Mononuclear cell (primary cell): ENCODE results near the gene HNRNPK. TPM values are rescaled to one million over a fixed set of nuclear protein-coding genes. Genes with fewer than 3 reads are reported as not detected.
A peak's percentile ranks its signal among the peaks of the same experiment; 100 is the strongest.

Experiments used
- H3K27me3 ChIP-seq: 2 replicates; pipeline ENCODE4 v1.6.0; 2011; ENCODE audit warnings: low read length, control low read depth; ENCODE audit not compliant: insufficient read depth
- H3K4me1 ChIP-seq: 2 replicates; pipeline ENCODE4 v1.5.1; 2011; ENCODE audit warnings: mild to moderate bottlenecking, low read length, control low read depth; ENCODE audit not compliant: insufficient read depth
- H3K4me3 ChIP-seq: 2 replicates; pipeline ENCODE4 v1.5.1; 2011; ENCODE audit warnings: mild to moderate bottlenecking, low read length, moderate library complexity
- H3K9me3 ChIP-seq: 2 replicates; pipeline ENCODE4 v1.5.1; 2011; ENCODE audit warnings: low read depth, mild to moderate bottlenecking, control low read depth, low read length
- total RNA-seq: library from RNA; depleted of rRNA; stranded (reverse); fragments of >200 nt; gene quantifications from one replicate; pipeline ENCODE4 v1.2.3, GENCODE V29; 2012

The HNRNPK gene
- total RNA-seq, 1 donor, result 660 TPM

DNA sequence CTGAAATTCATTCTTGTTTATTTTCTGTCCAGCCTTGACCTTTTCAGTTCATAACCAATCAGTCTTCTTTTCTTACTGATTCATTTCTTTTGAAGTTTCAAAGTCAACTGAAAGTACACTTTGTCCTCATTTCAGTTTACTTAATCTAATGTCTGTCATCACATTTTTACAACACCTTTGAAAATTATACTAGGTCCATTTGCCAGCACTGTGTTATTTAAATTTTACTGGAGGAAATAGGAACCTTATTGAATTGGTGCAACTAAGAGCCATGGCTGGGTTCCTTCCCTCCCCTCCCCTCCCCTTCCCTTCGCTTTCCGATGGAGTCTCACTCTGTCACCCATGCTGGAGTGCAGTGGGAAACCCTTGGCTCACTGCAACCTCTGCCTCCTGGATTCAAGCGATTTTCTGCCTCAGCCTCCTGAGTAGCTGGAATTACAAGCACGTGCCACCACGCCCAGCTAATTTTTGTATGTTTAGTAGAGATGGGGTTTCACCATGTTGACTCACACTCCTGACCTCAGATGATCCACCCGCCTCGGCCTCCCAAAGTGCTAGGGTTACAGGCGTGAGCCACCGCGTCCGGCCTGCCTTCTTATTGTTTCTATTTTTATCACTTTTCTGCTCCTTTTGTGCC lies 6.9 kb upstream of the HNRNPK start:
- Histone ChIP-seq H3K9me3 (no peaks in the 10 kb centered on the region), H3K27me3 (no peaks in the 10 kb centered on the region), H3K4me3 (no peak overlapping the region), H3K4me1 (peaks cover 24% of the 10 kb centered on the region)

DNA sequence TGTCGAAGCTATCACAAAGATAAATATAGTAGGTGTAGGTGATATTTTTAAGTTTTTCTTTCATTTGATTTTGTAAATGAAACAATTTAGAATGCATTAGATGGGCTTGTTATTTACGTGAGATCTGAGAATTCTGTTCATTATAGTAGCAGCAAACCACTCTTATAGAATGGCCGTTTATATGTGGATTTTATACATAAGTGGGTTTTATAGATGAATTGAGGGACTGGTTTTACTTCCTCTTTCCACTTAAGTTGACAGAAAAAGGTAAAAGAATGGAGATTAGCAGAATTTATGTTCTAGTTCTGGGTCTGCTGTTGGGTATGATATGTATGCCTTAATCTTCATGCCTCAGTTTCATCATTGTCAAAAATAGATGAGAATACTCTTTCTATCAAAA lies 6.2 kb upstream of the HNRNPK start:
- H3K27me3 ChIP-seq, result no peaks in the 10 kb centered on the region
- H3K4me1 ChIP-seq, result peaks cover 31% of the 10 kb centered on the region
- no peaks in the 10 kb centered on the region for H3K9me3 ChIP-seq
- no peak overlapping the region for H3K4me3 ChIP-seq

DNA sequence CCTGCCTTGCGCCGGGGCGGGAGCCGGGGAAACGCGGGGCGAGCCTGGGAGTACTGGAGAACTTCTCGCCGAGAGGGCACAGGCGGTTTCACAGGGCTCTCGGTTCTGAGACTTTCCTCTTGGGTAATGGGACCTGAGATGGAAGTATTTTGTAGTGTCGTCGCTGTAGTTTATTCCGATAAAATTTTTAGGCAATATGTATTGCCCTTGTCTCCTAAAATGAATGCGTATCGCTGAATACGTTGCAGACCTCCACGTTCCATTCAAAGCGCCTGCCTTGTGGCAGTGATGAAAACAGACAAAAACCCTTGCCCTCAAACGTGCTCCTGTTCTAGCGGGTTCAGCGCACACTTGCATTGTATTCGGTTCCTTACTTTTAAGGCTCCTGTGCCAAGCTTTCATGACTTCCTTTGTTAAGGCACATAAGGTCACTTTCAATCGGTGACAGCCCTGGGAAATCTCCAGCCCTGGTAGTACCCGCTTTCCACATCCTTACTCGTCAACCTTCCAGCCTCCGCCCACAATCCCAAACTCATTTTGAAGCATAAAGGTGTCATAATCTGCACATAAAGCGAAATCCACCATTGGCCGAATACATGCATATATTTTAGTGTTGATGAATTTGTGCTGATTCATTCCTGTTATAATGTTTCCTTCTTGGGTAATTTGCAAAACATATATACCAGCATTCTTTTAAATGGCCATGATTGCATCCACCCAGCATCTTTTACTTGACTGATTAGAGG lies 1.3 kb upstream of the HNRNPK start:
- Histone ChIP-seq H3K4me1 (peaks cover 28% of the 10 kb centered on the region), H3K9me3 (no peaks in the 10 kb centered on the region), H3K4me3 (peak overlapping the region; percentile 96), H3K27me3 (no peaks in the 10 kb centered on the region)

DNA sequence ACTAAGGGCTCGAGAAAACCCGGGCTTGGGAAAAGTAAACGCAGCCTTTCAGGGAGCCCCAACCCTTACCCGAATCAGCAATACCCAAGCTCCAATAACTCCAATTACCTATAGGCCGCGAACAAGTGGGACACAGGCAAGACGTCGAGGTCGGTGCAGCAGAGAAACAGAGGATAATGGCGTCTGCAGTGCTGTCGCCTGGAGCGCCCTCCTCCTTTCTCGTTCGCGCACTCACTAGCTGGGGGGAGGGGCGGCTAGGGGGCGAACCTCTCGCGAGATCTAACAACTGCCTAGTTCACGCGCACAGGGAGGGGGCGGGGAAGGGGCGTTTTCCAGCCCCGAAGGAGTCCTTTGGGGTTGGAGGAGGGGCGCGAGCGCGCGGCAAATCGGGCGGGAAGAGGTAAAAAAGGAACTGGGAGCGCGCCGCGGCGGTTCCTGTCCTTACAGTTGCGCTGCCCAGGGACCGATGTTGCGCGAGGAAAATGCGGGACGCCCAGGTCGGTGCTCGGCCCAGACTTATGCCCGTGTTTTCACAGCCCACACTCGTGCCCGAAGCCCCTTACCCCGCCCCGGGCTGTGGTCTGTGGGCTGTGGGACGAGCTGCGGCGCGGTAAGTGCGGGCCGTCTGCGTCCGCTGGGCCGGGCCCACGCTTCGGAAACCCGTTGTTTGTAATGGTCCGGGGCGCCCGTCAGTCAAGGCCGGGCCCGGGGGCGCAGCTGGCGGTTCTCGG lies 545 bp upstream of the HNRNPK start, which contains the start of gene RMI1:
RMI1 (plus strand) TSS at position 411 of the 731 bp plus-strand sequence. CDS start 20,182 bp downstream, outside the sequence.
- peaks cover 29% of the 10 kb centered on the region for H3K4me1 ChIP-seq
- H3K4me3 ChIP-seq, result peak within 1 kb of the TSS; percentile 96
- H3K9me3 ChIP-seq, result no peaks in the 10 kb centered on the region
- H3K27me3 ChIP-seq, result no peaks in the 10 kb centered on the region

DNA sequence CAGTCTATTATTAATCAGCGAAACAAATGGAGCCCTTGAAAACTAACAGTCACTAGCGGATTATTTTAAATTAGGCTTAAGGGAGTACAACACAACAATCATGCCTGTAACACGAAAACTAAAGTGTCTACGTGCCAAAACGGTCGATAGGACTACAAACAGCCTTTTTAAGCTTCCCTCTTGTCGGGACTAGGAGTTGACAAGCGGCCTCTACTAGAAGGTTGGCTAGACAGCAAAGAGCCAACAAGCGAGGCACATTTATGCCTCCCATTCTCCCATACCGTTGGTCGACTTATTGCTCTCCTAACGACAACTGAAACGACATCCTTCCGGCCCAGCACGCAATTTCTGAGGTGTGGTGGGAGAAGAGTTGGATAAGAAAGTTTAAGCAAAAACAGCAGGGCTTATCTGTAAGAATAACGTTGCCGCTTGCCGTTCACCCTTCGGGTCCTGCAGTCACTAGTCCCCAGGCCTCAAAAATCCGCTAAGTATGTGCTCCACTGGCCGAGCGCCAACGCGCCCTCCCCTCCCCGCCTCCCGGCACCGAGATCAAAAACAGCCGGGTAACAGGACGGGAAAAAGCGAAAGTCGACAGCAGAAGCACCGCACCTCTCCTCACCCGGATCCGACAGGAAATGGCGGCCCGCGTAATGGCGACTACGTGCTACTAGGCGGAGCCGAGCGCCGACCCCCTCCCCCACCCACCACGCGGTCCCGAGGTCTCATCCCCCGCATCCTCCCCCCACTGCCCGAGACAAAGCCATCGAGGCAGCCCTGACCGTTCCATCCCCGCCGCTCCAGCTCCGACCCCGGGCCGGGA lies 813 bp downstream of the HNRNPK start:
- Histone ChIP-seq H3K4me3 (peak overlapping the region; percentile 96), H3K4me1 (peaks cover 27% of the 10 kb centered on the region), H3K9me3 (no peaks in the 10 kb centered on the region), H3K27me3 (no peaks in the 10 kb centered on the region)

DNA sequence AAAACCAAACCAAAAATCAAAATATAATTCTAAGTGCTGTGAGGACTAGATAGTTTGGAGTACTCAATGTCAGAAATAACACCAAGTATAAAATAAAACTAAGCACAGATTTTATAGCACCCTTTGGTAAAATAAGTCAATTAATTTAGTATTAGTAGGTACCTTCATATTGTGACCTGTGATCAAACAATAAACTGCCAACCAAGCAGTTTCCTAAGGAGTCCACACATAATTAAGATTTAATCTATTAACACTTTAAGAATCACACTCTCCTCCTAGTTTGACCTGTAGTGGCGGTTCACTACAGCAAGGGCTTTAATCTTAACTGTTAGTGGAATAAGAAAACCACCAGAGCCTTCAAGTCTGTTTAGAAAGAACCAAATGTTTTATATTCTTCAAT lies 2.8 kb downstream of the HNRNPK start:
- no peak overlapping the region for H3K4me3 ChIP-seq
- peaks cover 21% of the 10 kb centered on the region for H3K4me1 ChIP-seq
- no peaks in the 10 kb centered on the region for H3K9me3 ChIP-seq
- H3K27me3 ChIP-seq, result no peaks in the 10 kb centered on the region

DNA sequence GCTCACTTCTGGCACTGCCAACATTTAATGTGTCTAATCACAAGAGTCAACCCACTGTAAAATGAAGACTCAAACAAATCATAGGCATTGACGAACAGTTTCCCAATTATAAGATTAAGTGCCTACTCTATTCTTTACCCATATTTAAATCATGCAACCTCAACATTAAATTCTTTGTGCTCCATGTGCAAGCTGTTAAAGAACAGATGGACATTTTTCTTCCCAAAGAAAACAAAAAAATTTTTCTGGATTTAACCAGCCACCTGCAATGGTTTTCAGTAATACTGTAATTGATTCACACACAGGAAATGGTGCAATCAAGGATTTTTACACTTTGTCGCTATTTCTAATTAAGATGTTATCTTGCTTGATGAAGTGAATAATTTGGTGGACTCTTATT lies 3.6 kb downstream of the HNRNPK start:
- H3K9me3 ChIP-seq, result no peaks in the 10 kb centered on the region
- peaks cover 13% of the 10 kb centered on the region for H3K4me1 ChIP-seq
- H3K27me3 ChIP-seq, result no peaks in the 10 kb centered on the region
- no peak overlapping the region for H3K4me3 ChIP-seq

DNA sequence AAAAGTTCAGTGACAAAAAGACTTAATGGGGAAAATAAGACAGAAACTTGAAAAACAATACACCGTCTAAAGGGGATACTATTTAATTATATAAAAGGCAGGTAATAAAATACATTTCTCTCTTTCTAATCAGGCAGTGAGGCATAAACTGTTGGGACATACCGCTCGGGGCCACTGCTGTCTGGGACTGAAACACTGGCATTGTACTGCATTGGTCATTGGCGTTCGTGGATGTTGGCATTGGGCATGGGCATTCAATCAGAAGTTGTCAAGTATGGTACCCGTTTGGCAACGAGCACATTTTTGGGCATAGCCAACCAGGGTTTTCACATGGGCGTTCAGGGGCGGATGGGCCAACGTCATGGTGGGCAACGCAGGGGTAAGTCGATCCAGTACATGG lies 4.7 kb downstream of the HNRNPK start:
- Histone ChIP-seq H3K4me3 (no peak overlapping the region), H3K27me3 (no peaks in the 10 kb centered on the region), H3K4me1 (peaks cover 10% of the 10 kb centered on the region), H3K9me3 (no peaks in the 10 kb centered on the region)

DNA sequence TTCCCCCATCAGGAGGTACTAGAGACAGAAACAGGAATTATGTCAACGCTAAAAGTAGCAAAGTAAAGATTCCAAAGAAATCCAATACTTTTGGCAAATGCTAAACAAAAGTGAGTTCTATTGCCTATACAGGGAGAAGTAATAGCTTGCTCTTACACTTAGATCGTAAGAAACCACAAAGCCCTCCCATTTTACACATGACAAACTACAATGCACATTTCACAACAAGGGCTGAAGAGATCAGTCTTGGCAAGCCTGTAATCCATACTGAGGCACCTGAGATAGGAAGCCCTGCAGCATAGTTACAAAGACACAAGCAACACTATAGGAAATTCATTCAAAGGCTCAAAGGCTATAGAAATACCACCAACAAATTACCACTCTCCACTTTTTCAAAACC lies 7.7 kb downstream of the HNRNPK start:
- Histone ChIP-seq H3K27me3 (no peaks in the 10 kb centered on the region), H3K9me3 (no peaks in the 10 kb centered on the region), H3K4me1 (peaks cover 5% of the 10 kb centered on the region)

DNA sequence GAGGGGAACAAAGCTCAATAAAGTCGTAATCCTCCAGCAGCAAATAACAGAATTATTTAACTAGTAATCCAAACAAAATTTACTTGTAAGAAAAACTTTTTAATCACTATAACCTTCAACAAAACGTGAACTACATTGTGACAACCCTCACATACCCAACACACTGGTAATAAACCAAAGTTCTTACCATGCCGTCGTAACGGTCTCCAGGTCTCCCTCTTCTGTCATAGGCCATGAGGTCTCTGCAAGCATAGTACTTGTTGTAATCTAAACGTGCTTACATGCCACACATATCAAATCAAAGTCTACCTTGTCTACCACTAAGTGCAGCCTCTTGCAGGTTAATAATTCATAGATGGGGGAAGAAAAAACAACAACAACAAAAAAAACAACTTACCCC lies 8.5 kb downstream of the HNRNPK start:
- Histone ChIP-seq H3K9me3 (no peaks in the 10 kb centered on the region), H3K27me3 (no peaks in the 10 kb centered on the region), H3K4me3 (no peak overlapping the region), H3K4me1 (peaks cover 4% of the 10 kb centered on the region)

More for the DNA sequence above, 7.7 kb downstream of the HNRNPK start:
- no peak overlapping the region for H3K4me3 ChIP-seq

DNA sequence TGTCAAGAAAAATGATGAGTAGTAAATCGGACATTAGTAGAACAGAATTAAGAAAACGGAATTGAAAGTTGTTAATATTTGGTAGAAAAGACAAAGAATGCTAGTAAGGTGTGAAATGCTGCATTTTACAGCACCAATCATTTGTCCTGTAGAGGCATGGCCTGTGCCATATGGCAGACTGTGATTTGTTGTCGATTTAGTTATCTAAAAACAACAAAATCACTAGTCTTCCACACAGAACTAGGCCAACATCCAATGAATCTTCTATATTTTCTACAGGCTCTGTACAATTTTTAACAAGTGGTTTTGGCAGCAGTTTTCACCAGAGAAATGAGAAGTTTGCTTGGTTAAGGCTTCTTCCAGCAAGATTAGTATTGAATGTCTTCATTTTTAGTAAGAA lies 10.4 kb downstream of the HNRNPK start:
- H3K4me1 ChIP-seq, result no peaks in the 10 kb centered on the region
- H3K9me3 ChIP-seq, result no peaks in the 10 kb centered on the region
- no peaks in the 10 kb centered on the region for H3K27me3 ChIP-seq
- no peak overlapping the region for H3K4me3 ChIP-seq

DNA sequence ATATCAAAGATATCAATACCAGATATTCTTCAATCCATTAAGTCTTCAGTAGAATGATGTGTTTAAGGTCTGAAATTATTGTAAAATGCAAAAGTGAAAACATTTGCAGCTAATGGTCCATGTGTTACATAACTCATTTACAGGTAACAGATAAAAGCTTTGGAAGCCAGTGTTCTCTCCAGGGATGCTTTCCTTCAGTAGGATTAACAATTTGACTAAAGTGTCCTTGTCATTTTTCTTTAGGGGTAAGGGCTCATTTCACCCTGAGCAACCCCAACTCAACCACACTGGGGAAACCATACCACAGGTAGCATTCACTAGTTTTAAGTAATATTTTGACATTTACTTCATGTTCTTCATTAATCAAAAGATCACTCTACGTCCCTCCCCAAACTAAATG lies 12.9 kb downstream of the HNRNPK start:
- Histone ChIP-seq H3K9me3 (no peaks in the 10 kb centered on the region), H3K4me1 (no peaks in the 10 kb centered on the region), H3K4me3 (no peak overlapping the region), H3K27me3 (no peaks in the 10 kb centered on the region)

DNA sequence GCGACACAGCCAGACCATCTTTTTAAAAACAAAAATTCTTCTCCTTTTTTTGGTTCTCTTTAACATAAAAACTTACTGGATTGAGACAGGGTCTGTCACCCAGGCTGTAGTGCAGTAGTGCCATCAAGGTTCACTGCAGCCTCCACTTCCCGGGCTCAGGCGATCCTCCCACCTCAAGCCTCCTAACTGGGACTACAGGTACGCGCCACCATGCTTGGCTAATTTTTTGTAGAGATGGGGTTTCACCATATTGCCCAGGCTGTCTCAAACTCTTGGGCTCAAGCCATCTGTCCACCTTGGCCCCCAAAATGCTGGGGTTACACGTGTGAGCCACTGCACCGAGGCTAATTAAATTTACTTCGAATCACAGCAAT lies 13.8 kb downstream of the HNRNPK start:
- no peaks in the 10 kb centered on the region for H3K4me1 ChIP-seq
- H3K9me3 ChIP-seq, result no peaks in the 10 kb centered on the region
- H3K27me3 ChIP-seq, result no peaks in the 10 kb centered on the region
- H3K4me3 ChIP-seq, result no peak overlapping the region

DNA sequence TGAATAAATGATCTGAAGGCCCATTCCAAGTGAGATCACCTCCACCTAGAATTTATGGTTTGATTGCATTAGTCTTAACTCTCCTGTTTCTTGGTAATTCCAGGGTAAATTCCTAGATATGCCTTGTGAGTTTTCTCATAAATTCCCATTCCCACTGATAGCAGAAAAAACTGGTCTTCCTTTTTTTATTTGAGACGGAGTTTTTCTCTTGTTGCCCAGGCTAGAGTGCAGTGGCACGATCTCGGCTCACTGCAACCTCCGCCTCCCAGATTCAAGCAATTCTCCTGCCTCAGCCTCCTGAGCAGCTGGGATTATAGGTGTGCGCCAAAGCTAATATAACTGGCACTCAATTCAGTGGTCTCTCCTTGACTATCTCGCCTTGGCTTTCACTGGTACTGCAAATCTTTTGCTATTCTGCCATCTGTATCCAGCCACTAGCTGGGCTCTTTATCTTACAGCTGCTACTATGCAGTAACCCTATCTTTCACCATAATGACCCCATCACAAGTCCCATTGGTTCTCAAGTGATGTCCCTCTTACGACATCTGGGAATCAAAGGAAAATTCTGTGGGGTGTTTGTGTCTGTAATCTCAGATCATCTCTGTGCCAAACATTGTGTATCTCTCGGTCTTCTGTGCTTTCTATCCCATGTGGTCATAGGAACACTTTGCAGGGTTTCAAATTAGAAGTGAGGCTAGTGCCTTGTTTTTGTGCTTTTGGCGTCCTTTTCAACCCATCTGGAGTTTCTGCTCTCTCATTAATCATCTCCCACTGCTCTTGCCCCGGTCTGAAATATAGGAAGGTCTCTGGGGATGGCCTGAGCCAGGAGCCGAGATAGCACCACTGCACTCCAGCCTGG lies 14.4 kb downstream of the HNRNPK start:
- Histone ChIP-seq H3K4me1 (no peaks in the 10 kb centered on the region), H3K27me3 (no peaks in the 10 kb centered on the region), H3K9me3 (no peaks in the 10 kb centered on the region), H3K4me3 (no peak overlapping the region)
